ENCODE measurements around the gene PROSER2.
"Not testable (repeated sequence)": the region's sequence is repeated elsewhere in the genome, so short reads cannot be mapped to it uniquely, and the experiment has no call there.

Gene PROSER2

GRCh38 chr10:11837372-11838161 lies 14.4 kb downstream of the PROSER2 start:
- no peak for DNase-seq

- no peak for DNase-seq
Measured at GRCh38 chr10:11838298-11838852, 15.2 kb downstream of the PROSER2 start.

- DNase-seq: no peak
Measured at GRCh38 chr10:11841375-11841774, 18.2 kb downstream of the PROSER2 start.

- no peak for DNase-seq
Measured at GRCh38 chr10:11842411-11842810, 19.3 kb downstream of the PROSER2 start.

- no peak for DNase-seq
Measured at GRCh38 chr10:11845113-11845512, 22.0 kb downstream of the PROSER2 start.

- DNase-seq: no peak
Measured at GRCh38 chr10:11846542-11846941, 23.4 kb downstream of the PROSER2 start.

- DNase-seq: no peak
Measured at GRCh38 chr10:11849277-11849676, 26.1 kb downstream of the PROSER2 start.

- peak; percentile 9 to 57 for DNase-seq
Measured at GRCh38 chr10:11849911-11850310, 26.8 kb downstream of the PROSER2 start.

- DNase-seq: no peak
Measured at GRCh38 chr10:11851910-11852309, 28.8 kb downstream of the PROSER2 start.

GRCh38 chr10:11852637-11853036 lies 29.5 kb downstream of the PROSER2 start:
- not testable (repeated sequence) for DNase-seq

- no peak for DNase-seq
Measured at GRCh38 chr10:11853468-11853867, 30.3 kb downstream of the PROSER2 start.

GRCh38 chr10:11854301-11854700 lies 31.1 kb downstream of the PROSER2 start:
- no peak for DNase-seq

GRCh38 chr10:11856089-11856488 lies 32.9 kb downstream of the PROSER2 start:
- DNase-seq: no peak

- DNase-seq: no peak
Measured at GRCh38 chr10:11856678-11857077, 33.5 kb downstream of the PROSER2 start.

- no peak for DNase-seq
Measured at GRCh38 chr10:11858093-11858492, 34.9 kb downstream of the PROSER2 start.

- DNase-seq: no peak
Measured at GRCh38 chr10:11861341-11861740, 38.2 kb downstream of the PROSER2 start.

GRCh38 chr10:11861811-11862428 lies 38.8 kb downstream of the PROSER2 start:
- DNase-seq: no peak

GRCh38 chr10:11863353-11864109 lies 40.4 kb downstream of the PROSER2 start:
- DNase-seq: peak; percentile 30 to 57

- DNase-seq: no peak
Measured at GRCh38 chr10:11864727-11865126, 41.6 kb downstream of the PROSER2 start.

- DNase-seq: no peak
Measured at GRCh38 chr10:11865561-11865960, 42.4 kb downstream of the PROSER2 start.

- no peak for DNase-seq
Measured at GRCh38 chr10:11866199-11866925, 43.2 kb downstream of the PROSER2 start.

GRCh38 chr10:11869219-11869618 lies 46.1 kb downstream of the PROSER2 start:
- no peak for DNase-seq

Measured in CD4-positive, alpha-beta T cell treated with Interferon alpha-2 for 1 hour (primary cell).